Upper lobe of left lung (tissue), 4 donors: ENCODE results near the gene NR4A3.

Source experiments
- CTCF ChIP-seq, 6 experiments: fragments of 450-650 bp in 4 of 6; fragments of 200-600 bp in 2 of 6; sonication (generic) in 2 of 6; IDR thresholded peaks; one replicate each; pipeline ENCODE4 v1.5.1; 2016 to 2019; ENCODE audit warnings: antibody characterized with exemption in 6 of 6
- POLR2A ChIP-seq, 4 donors: fragments of 450-650 bp; IDR thresholded peaks; one replicate each; pipeline ENCODE4 v1.5.1; 2016 to 2017; ENCODE audit warnings: antibody characterized with exemption in 4 of 4, mild to moderate bottlenecking in 2 of 4

- TF ChIP-seq POLR2A (IDR thresholded peaks at IDR 0.05) (no peak), CTCF (IDR thresholded peaks at IDR 0.05) (no peak)
These were observed 13.2 kb upstream of the NR4A3 start for GRCh38 chr9:99808454-99808853.
